Effector memory CD8-positive, alpha-beta T cell (primary cell): ENCODE measurements around the gene MYO16.

Source experiments
- ATAC-seq: fragments of 150-1000 bp; cut with Tn5 transposase; replicated peaks from 2 replicates; pipeline ENCODE4 v1.10.0; 2021; ENCODE audit warnings: mild to moderate bottlenecking, moderate library complexity
- DNase-seq, 3 experiments: peaks; one replicate each; pipeline ENCODE4 v3.0.0; 2021
- H3K27ac Mint-ChIP-seq, 2 donors: one replicate each; pipeline ENCODE4 v1.8.0; 2022; ENCODE audit warnings: mild to moderate bottlenecking in 2 of 2, mixed read lengths in 2 of 2, moderate library complexity in 2 of 2
- H3K27me3 Mint-ChIP-seq, 2 donors: one replicate each; pipeline ENCODE4 v1.8.0; 2022; ENCODE audit warnings: mixed read lengths in 2 of 2
- H3K36me3 Mint-ChIP-seq: one replicate; pipeline ENCODE4 v1.8.0; 2022; ENCODE audit warnings: mild to moderate bottlenecking, moderate library complexity, mixed read lengths; ENCODE audit not compliant: insufficient read depth
- H3K4me1 Mint-ChIP-seq, 2 donors: one replicate each; pipeline ENCODE4 v1.8.0; 2022; ENCODE audit warnings: low read depth in 2 of 2, mixed read lengths in 2 of 2
- H3K4me3 Mint-ChIP-seq, 2 donors: one replicate each; pipeline ENCODE4 v1.8.0; 2022; ENCODE audit warnings: mild to moderate bottlenecking in 2 of 2, mixed read lengths in 2 of 2, moderate library complexity in 2 of 2
- H3K9me3 Mint-ChIP-seq, 2 donors: one replicate each; pipeline ENCODE4 v1.8.0; 2022; ENCODE audit warnings: mixed read lengths in 2 of 2

Gene MYO16

GRCh38 chr13:109145631-109146030 is 516.2 kb downstream of the MYO16 start:
- no peak for ATAC-seq
- no peak overlapping the region for H3K4me3 Mint-ChIP-seq

DNA sequence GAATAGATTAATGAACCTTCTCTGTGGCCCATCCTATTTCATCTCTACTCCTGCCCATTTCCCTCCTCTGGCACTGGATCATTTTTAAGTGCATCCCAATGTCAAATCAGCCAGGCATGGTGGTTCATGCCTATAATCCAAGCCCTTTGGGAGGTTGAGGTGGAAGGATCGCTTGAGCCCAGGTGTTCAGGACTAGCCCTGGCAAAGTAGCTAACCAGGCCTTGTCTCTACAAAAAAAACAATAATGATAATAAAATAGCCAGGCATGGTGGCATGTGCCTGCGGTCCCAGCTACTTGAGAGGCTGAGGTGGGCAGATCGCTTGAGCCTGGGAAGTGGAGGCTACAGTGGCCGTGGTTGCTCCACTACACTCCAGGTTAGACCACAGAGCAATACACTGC is 517.0 kb downstream of the MYO16 start:
- Mint-ChIP-seq H3K27me3 (peaks cover 0 to 16% of the 10 kb centered on the region in 2 donors), H3K9me3 (peaks cover 0 to 2% of the 10 kb centered on the region in 2 donors), H3K27ac (no peak overlapping the region), H3K4me3 (no peak overlapping the region), H3K36me3 (no peaks in the 10 kb centered on the region), H3K4me1 (no peaks in the 10 kb centered on the region)
- ATAC-seq (no peak), DNase-seq (no peak)

More at GRCh38 chr13:109145631-109146030, 516.2 kb downstream of the MYO16 start:
- H3K27ac Mint-ChIP-seq, result no peak overlapping the region
- peaks cover 0 to 2% of the 10 kb centered on the region in 2 donors for H3K9me3 Mint-ChIP-seq
- H3K36me3 Mint-ChIP-seq, result no peaks in the 10 kb centered on the region
- H3K27me3 Mint-ChIP-seq, result peaks cover 0 to 20% of the 10 kb centered on the region in 2 donors
- no peak for DNase-seq
- H3K4me1 Mint-ChIP-seq, result no peaks in the 10 kb centered on the region

GRCh38 chr13:109146912-109147647 is 517.7 kb downstream of the MYO16 start:
- H3K36me3 Mint-ChIP-seq, result no peaks in the 10 kb centered on the region

GRCh38 chr13:109148243-109148642 is 518.8 kb downstream of the MYO16 start:
- Mint-ChIP-seq H3K27ac (no peak overlapping the region), H3K9me3 (peaks cover 0 to 2% of the 10 kb centered on the region in 2 donors), H3K27me3 (no peaks in the 10 kb centered on the region), H3K4me1 (no peaks in the 10 kb centered on the region), H3K36me3 (no peaks in the 10 kb centered on the region), H3K4me3 (no peak overlapping the region)
- no peak for ATAC-seq
- DNase-seq, result no peak

More at GRCh38 chr13:109146912-109147647, 517.7 kb downstream of the MYO16 start:
- no peak for DNase-seq
- H3K9me3 Mint-ChIP-seq, result peaks cover 0 to 2% of the 10 kb centered on the region in 2 donors
- H3K27ac Mint-ChIP-seq, result no peak overlapping the region
- peaks cover 0 to 9% of the 10 kb centered on the region in 2 donors for H3K27me3 Mint-ChIP-seq
- no peaks in the 10 kb centered on the region for H3K4me1 Mint-ChIP-seq
- H3K4me3 Mint-ChIP-seq, result no peak overlapping the region
- ATAC-seq, result no peak

- H3K9me3 Mint-ChIP-seq, result no peaks in the 10 kb centered on the region
- DNase-seq, result no peak
- no peaks in the 10 kb centered on the region for H3K27me3 Mint-ChIP-seq
- no peak overlapping the region for H3K4me3 Mint-ChIP-seq
- no peaks in the 10 kb centered on the region for H3K36me3 Mint-ChIP-seq
- no peaks in the 10 kb centered on the region for H3K4me1 Mint-ChIP-seq
- H3K27ac Mint-ChIP-seq, result no peak overlapping the region
- ATAC-seq, result no peak
These were observed 521.3 kb downstream of the MYO16 start for GRCh38 chr13:109150696-109151095.

GRCh38 chr13:109151255-109151654 is 521.8 kb downstream of the MYO16 start:
- H3K9me3 Mint-ChIP-seq, result no peaks in the 10 kb centered on the region
- ATAC-seq, result no peak
- no peaks in the 10 kb centered on the region for H3K36me3 Mint-ChIP-seq
- no peaks in the 10 kb centered on the region for H3K27me3 Mint-ChIP-seq
- H3K4me3 Mint-ChIP-seq, result no peak overlapping the region
- H3K27ac Mint-ChIP-seq, result no peak overlapping the region
- no peak for DNase-seq
- H3K4me1 Mint-ChIP-seq, result no peaks in the 10 kb centered on the region

DNA sequence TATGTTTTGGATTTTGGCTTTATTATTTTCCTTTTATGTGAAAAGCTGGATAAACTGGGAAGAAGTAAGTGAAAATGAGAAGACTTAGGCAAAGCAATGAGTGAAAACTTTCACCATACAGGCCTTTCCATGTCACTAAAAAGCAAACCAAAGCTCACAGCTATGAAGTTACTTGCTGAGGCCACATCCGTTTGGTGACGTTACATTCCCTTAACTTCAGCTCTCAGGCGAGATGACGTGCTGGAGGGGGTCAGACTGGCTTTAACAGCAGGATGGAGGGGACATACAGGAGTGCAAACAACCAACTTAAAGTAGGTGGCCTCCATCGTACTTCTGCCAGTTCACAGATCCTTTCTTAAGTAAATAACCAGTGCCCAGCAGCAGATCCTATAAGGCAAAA is 522.3 kb downstream of the MYO16 start:
- H3K27ac Mint-ChIP-seq, result no peak overlapping the region
- no peaks in the 10 kb centered on the region for H3K36me3 Mint-ChIP-seq
- no peaks in the 10 kb centered on the region for H3K4me1 Mint-ChIP-seq
- no peak overlapping the region for H3K4me3 Mint-ChIP-seq
- no peak for ATAC-seq
- peaks cover 3% of the 10 kb centered on the region in 2 donors for H3K9me3 Mint-ChIP-seq
- peaks cover 0 to 4% of the 10 kb centered on the region in 2 donors for H3K27me3 Mint-ChIP-seq
- no peak for DNase-seq

- Mint-ChIP-seq H3K4me1 (no peaks in the 10 kb centered on the region), H3K27ac (no peak overlapping the region), H3K9me3 (peaks cover 6 to 10% of the 10 kb centered on the region in 2 donors), H3K4me3 (no peak overlapping the region), H3K36me3 (no peaks in the 10 kb centered on the region), H3K27me3 (peaks cover 0 to 11% of the 10 kb centered on the region in 2 donors)
- DNase-seq (no peak), ATAC-seq (no peak)
These were observed 523.0 kb downstream of the MYO16 start for GRCh38 chr13:109152311-109152820.

DNA sequence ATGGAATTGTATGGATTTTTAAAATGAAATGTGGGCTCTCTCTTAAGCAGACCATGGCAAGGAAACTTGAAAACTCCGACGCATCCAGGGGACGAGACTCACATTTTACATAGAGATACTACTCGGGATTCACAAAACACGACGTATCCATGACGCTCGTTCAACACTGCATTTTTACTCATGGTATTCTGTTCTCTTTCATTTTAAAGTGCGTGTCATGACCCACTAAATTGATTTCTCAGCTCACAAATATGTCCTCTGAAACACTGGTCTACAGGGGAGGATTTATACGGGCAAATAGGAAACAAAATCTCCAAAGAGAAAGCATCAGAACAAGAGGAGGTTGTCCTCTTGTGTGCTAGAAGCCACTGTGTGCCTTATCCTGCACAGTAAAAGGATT is 523.5 kb downstream of the MYO16 start:
- Mint-ChIP-seq H3K9me3 (peaks cover 6 to 10% of the 10 kb centered on the region in 2 donors), H3K36me3 (no peaks in the 10 kb centered on the region)

DNA sequence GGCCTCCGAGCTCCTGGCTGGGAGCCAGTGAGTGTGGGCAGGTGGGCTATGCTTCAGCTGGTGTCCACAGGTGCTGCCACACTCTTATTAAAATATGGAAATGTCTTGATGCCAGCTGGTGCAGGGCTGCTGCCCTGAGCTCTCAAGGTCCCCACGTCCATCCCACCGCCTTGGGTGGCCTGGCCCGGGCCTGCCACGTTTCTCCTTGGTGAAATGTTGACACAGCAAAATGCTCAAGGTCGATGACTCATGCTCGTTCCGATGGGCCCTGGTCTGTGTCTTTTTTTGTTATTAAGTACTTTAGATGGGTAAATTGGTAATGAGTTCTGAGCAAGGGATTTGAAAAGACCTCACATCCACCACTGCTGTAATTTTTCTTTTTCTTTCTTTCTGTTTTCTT is 524.7 kb downstream of the MYO16 start:
- Mint-ChIP-seq H3K4me1 (no peaks in the 10 kb centered on the region), H3K27ac (no peak overlapping the region), H3K4me3 (no peak overlapping the region), H3K36me3 (no peaks in the 10 kb centered on the region), H3K27me3 (peaks cover 0 to 15% of the 10 kb centered on the region in 2 donors), H3K9me3 (peaks cover 6 to 10% of the 10 kb centered on the region in 2 donors)
- no peak for DNase-seq
- ATAC-seq, result no peak

More for the DNA sequence above, 523.5 kb downstream of the MYO16 start:
- ATAC-seq, result no peak
- Mint-ChIP-seq H3K4me3 (no peak overlapping the region), H3K27me3 (peaks cover 0 to 15% of the 10 kb centered on the region in 2 donors), H3K4me1 (no peaks in the 10 kb centered on the region), H3K27ac (no peak overlapping the region)
- no peak for DNase-seq

- Mint-ChIP-seq H3K27me3 (peaks cover 0 to 15% of the 10 kb centered on the region in 2 donors), H3K27ac (no peak overlapping the region), H3K4me3 (no peak overlapping the region), H3K4me1 (no peaks in the 10 kb centered on the region), H3K9me3 (peaks cover 7 to 10% of the 10 kb centered on the region in 2 donors), H3K36me3 (no peaks in the 10 kb centered on the region)
- no peak for DNase-seq
- ATAC-seq, result no peak
These were observed 525.1 kb downstream of the MYO16 start for GRCh38 chr13:109154546-109154945.

GRCh38 chr13:109154966-109155761 is 525.8 kb downstream of the MYO16 start:
- Mint-ChIP-seq H3K9me3 (peaks cover 8 to 10% of the 10 kb centered on the region in 2 donors), H3K4me1 (no peaks in the 10 kb centered on the region), H3K36me3 (no peaks in the 10 kb centered on the region), H3K27me3 (peaks cover 0 to 15% of the 10 kb centered on the region in 2 donors), H3K27ac (no peak overlapping the region), H3K4me3 (no peak overlapping the region)
- ATAC-seq, result no peak
- DNase-seq, result no peak

DNA sequence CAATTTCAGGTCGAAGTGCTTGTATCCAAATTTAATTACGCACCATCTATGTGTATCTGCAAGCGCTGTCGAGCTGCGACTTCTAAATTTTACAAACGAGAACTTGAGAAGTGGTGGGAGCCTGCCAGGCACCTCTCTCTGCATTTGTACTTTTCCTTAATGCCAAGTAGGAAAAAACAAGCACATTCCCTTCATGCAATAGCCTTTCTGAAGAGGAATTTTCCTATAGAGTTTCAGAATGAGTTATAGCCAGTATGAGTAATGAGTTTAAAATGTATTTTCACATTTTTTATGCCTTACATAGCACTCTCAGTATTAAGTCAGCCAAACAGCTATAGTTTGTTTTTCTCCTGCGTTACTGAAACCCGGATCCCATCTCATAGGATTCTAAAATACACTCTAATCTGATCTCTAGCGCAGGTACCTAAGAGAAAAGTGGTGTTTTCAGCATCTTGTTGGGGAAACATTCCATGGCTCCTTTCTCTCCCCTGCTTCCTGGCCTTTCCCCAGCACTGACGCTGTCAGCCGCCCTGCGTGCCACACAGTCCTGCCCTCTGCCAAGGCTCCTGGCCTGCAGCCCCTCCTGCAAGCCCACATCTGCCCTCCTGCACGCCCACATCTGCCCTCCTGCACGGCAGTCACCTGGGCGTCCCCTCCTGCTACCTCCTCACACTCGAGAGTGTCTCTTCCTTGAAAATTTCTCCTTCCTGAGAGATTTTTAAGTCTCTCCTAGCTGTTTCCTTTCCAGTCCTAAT is 526.9 kb downstream of the MYO16 start:
- H3K4me1 Mint-ChIP-seq, result no peaks in the 10 kb centered on the region
- no peak overlapping the region for H3K27ac Mint-ChIP-seq
- peaks cover 8 to 10% of the 10 kb centered on the region in 2 donors for H3K9me3 Mint-ChIP-seq
- peaks cover 0 to 15% of the 10 kb centered on the region in 2 donors for H3K27me3 Mint-ChIP-seq
- H3K36me3 Mint-ChIP-seq, result no peaks in the 10 kb centered on the region
- DNase-seq (no peak), ATAC-seq (no peak)
- no peak overlapping the region for H3K4me3 Mint-ChIP-seq
